A673 (cell line): ENCODE data around the gene MGARP.
"Not testable (repeated sequence)": the region's sequence is repeated elsewhere in the genome, so short reads cannot be mapped to it uniquely, and the experiment has no call there.

Experiments used
- EZH2 ChIP-seq: fragments of 200-600 bp; sonication (generic); IDR thresholded peaks from 2 replicates; pipeline ENCODE4 v1.6.1; 2017; ENCODE audit warnings: borderline replicate concordance, low read depth, mild to moderate bottlenecking, mixed read lengths, antibody characterized with exemption, low read length; ENCODE audit not compliant: poor library complexity, severe bottlenecking
- TF ChIP-seq, protein P1 (sequence below): fragments of 300-800, 200-600 bp; sonication (generic); conservative IDR thresholded peaks from 2 replicates; pipeline ENCODE4 v1.5.1; 2017; ENCODE audit warnings: low read depth, mild to moderate bottlenecking, antibody characterized with exemption, low read length, moderate library complexity, mixed read lengths

DNA sequence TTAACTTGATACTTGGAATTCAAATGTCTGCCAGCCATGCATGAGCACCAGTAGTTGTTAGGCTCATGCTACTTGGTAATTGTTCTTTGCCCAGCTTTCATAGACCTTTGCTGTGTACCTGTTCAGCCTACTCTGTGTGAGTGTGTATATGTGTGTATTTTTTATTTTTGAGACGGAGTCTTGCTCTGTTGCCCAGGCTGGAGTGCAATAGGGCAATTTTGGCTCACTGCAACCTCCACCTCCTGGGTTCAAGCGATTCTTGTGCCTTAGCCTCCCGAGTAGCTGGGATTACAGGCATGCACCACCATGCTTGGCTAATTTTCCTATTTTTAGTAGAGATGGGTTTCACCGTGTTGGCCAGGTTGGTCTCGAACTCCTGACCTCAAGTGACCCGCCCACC, 42.5 kb upstream of the MGARP start:
- TF ChIP-seq, protein P1, sequence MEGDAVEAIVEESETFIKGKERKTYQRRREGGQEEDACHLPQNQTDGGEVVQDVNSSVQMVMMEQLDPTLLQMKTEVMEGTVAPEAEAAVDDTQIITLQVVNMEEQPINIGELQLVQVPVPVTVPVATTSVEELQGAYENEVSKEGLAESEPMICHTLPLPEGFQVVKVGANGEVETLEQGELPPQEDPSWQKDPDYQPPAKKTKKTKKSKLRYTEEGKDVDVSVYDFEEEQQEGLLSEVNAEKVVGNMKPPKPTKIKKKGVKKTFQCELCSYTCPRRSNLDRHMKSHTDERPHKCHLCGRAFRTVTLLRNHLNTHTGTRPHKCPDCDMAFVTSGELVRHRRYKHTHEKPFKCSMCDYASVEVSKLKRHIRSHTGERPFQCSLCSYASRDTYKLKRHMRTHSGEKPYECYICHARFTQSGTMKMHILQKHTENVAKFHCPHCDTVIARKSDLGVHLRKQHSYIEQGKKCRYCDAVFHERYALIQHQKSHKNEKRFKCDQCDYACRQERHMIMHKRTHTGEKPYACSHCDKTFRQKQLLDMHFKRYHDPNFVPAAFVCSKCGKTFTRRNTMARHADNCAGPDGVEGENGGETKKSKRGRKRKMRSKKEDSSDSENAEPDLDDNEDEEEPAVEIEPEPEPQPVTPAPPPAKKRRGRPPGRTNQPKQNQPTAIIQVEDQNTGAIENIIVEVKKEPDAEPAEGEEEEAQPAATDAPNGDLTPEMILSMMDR: not testable (repeated sequence)
- TF ChIP-seq EZH2: not testable (repeated sequence)
